Measurements from ENCODE around the gene PLPP6.
A peak's percentile ranks its signal among the peaks of the same experiment; 100 is the strongest.
"Not testable (repeated sequence)": the region's sequence is repeated elsewhere in the genome, so short reads cannot be mapped to it uniquely, and the experiment has no call there.

PLPP6 gene

GRCh38 chr9:4660665-4661064 is 1.4 kb upstream of the PLPP6 start:
- DNase-seq; intact Hi-C loops (cut with DNase I): not testable (repeated sequence)

DNA sequence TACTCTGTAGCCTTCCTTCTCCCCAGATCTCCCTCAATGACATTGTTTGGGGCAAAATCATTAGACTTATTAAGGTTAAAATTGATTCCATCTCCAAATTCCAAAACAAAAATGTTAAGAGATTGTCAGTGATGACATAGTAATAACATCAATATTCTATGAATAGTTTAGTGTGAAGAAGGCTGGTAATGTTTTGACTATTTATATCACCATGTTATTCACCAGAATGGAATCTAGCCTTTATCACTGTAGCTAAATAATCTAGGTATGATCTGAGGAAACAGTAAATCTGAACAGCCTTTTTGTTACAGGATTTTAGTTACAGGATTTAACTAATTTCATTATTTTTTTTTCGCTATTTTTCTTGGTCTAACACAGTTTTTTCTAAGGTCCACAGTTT is 929 bp upstream of the PLPP6 start:
- DNase-seq = no peak
- intact Hi-C loops (cut with DNase I) = no loop called here

- no peak for DNase-seq
- intact Hi-C loops (cut with DNase I) = loop anchor here (2.0 kb wide), 1 partner anchor 79 kb away; the partner anchor contains the start of gene AK3
Measured at GRCh38 chr9:4661611-4662010, 483 bp upstream of the PLPP6 start.

DNA sequence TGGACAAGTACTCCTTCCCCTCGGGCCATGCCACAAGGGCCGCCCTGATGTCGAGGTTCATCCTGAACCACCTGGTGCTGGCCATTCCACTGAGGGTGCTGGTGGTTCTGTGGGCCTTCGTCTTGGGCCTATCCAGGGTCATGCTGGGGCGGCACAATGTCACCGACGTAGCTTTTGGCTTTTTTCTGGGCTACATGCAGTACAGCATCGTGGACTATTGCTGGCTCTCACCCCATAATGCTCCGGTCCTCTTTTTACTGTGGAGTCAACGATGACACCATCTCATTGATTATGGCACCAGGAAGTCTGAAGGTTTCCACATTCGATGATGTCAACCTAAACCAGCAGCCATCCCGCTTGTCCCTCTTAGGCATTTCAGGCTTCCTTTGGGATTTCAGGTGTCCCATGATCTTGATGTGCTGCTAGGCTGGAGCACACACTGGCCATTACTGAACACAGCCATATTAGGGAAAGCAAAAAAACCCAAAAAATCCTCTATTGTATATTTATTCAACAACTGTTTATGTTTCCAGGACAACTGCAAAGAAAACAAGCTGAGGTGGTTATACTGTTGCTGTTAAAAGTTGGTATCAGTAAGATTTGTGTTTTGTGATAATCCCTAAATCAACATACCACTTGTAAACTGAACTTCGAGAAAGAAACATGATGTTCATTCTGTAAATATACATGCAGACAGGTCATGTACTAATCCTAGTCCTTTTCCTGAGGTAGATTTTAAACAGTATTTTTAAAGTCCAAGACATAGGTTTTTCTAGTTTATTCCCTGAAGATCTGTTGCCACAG is 1.1 kb downstream of the PLPP6 start:
- intact Hi-C loops (cut with DNase I) = loop anchor here (2.0 kb wide), 1 partner anchor 78 kb away; the partner anchor contains the start of gene AK3
- DNase-seq = peak in 3 of 42 donors; percentile 5 to 16 (median 10)

DNA sequence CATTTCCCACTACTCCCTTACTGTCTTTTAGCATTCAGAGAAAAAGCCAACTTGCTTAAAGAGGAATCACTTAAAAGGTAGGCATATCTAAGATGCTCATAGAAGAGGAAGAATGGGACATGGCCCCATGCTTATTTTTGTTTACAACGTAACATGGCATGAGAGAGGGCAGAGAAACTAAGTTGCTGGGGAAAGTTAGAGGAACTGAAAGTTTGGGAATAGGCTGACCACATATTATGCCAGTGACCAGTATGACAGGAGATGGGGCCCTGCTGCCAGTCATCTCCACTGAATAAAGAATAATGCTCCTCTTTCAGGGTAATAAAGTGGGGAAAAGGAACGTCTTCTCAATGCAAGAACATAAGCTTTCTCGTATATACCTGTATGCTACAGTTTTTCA is 1.9 kb downstream of the PLPP6 start:
- DNase-seq = no peak
- intact Hi-C loops (cut with DNase I) = loop anchor here (2.0 kb wide), 1 partner anchor 77 kb away; the partner anchor contains the start of gene AK3

DNA sequence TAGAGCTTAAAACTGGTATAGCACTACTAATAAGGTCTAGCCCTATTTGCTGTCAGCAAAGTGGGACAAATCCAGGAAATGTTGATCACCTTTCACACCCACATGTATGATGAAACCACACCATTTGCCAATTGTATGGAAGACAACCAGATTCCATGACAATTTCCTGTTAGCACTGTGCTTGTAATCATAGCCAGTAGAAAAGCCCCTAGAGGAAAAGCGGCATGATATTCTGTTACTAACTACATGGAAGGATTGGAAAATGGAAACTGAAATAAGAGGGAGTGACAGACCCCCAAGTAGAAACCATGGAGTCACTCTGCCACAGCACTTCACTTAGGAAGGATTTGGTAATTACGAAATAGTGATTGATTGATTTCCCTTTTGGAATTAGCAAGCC is 3.3 kb downstream of the PLPP6 start:
- intact Hi-C loops (cut with DNase I) = no loop called here

GRCh38 chr9:4666042-4666699 is 4.1 kb downstream of the PLPP6 start, which contains the start of gene SPATA6L:
SPATA6L (minus strand) TSS chr9:4666480; CDS start chr9:4666250, 230 bp downstream.
- intact Hi-C loops (cut with DNase I) = no loop called here
- DNase-seq = peak; percentile 56 to 92 (median 74)

More for the DNA sequence above, 3.3 kb downstream of the PLPP6 start:
- DNase-seq = peak in 1 of 42 donors; percentile 24

DNA sequence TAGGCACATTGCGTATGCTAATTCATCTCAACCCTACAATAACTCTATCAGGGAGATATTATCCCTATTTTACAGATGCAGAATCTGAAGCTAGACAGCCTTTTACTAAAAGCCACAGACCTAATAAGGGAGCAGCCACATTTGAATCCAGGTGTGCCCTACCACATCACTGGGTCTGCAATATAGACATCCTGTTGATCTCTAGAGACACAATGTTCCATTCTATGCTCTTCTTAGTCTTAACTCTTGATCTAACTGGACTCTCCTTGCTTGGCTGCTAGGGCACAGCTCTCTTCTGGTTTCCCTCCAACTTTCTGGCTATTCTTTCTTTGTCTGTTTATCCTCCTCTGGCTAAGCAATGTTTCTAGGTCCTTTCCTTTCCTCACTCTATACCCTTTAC is 5.6 kb downstream of the PLPP6 start:
- intact Hi-C loops (cut with DNase I) = no loop called here
- DNase-seq = no peak

DNA sequence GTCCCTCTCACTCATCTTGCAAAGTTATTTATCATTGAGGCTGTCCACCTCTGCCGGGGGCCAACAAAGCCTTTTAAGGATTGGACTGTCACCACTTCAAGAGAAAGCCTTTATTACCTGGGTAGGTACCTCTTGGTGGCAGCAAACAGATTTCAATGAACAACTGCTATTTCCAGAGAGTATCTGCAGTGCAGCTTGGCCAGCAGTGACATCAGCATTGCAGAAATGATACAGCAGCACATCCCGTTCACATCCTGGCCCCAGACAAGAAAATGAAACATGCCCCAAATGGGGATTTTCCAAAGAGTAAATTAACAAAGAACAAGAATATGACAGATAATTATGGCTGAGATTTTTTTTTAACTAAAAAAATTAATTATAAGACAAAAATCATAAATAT is 6.5 kb downstream of the PLPP6 start:
- DNase-seq = no peak
- intact Hi-C loops (cut with DNase I) = no loop called here

DNA sequence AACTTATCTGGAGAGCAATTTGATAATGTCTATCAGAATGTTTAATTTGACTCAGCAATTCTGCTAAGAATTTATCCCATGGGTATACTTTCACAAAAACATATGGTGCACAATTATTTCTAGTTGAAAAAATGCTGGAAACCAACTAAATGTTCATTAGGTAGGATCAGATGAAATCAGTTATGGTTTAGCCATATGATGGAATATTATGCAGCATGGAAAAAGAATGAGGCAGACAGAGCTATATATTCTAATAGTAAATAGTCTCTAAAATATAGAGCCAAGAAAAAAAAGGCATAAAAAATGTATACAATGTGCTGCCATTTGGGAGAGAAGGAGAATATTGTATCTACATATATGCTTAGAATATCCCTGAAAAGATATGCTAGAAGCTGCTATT is 7.8 kb downstream of the PLPP6 start:
- intact Hi-C loops (cut with DNase I) = no loop called here
- no peak for DNase-seq

DNA sequence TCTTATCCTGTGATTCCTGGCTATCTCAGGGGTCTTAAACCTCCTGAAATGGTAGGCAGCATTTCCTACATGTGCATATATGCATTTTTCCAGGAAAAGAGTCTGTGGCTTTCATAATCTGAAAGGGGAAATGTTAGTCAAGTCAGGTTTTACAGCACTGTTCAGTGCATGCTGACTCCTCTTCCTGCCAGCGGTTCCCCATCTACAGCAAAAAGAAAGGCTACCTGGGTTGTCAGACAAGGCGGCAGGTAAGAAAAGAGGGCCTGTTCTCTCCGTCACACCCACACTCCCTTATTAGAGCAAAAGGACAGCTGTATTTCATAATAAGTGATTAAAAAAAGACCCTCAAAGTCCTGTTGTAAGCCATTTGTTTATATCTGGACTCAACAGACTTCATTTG is 8.5 kb downstream of the PLPP6 start:
- intact Hi-C loops (cut with DNase I) = no loop called here
- no peak for DNase-seq

DNA sequence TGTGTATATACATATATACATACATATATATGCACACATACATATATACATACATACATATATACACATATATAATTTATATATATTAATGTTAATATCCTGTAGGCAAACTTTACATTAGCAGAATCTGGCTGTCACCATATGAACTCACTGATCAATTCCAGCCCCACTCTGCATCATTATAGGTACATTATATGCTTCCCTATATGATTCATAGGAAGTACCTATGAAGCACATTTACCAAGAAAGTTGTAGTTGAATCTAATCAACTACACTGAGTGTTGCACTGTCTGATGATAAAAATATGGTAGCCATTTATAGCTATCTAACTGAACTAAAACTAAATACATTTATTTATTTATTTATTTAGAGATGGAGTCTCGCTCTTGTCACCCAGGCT is 9.6 kb downstream of the PLPP6 start:
- intact Hi-C loops (cut with DNase I) = no loop called here
- no peak for DNase-seq

DNA sequence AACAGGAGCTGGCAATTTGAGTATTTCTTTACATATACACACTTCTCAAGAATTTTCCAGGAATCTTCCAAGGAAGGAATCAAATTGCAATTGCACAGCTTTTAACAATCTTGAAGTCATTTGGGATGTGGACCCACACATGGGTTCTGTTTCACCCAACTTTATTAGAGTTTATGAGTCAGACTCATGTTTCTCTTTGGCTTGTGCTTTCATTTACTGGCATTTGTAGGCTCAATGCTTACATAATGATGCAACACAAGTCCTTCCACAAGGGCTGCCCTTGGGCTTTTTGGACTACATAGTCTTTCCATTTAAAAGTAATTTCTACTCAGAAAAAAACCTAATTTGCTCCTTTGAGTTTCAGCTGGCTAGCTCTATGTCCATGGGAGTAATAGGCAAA is 12.7 kb downstream of the PLPP6 start:
- no peak for DNase-seq
- intact Hi-C loops (cut with DNase I) = loop anchor here (5.0 kb wide), 1 partner anchor 118 kb away; the partner anchor contains the start of gene RCL1

DNA sequence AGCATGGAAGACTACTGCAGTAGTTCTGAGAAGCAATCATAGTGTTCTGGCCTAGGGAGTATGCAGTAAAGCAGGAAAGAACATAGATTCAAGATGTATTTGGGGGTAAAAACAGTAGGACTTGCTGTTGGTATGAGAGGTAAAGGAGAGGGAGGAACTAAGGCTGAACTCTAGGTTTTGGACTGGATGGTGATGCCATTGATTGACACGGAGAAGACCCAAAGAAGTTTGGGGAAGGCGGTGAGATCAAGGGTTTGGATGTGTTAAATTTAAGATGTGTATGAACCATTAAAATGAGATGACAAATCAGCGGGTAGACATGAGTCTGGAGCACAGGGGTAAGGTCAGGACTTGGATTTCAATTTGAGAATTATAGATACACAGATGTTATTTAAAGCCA is 15.3 kb downstream of the PLPP6 start:
- no peak for DNase-seq
- intact Hi-C loops (cut with DNase I) = loop anchor here (5.0 kb wide), 1 partner anchor 115 kb away; the partner anchor contains the start of gene RCL1

GRCh38 chr9:4678679-4679267 is 16.7 kb downstream of the PLPP6 start:
- peak in 32 of 42 donors; percentile 7 to 71 (median 40) for DNase-seq
- intact Hi-C loops (cut with DNase I) = loop anchor here (5.0 kb wide), 1 partner anchor 114 kb away; the partner anchor contains the start of gene RCL1

GRCh38 chr9:4679268-4680172 is 17.4 kb downstream of the PLPP6 start, which contains the start of gene CDC37L1:
CDC37L1 (plus strand) TSS chr9:4679569; CDS start chr9:4679768, 199 bp downstream.
- intact Hi-C loops (cut with DNase I) = loop anchor here (5.0 kb wide), 1 partner anchor 113 kb away; the partner anchor contains the start of gene RCL1
- peak; percentile 94 to 100 (median 98) for DNase-seq

- DNase-seq = peak in 1 of 42 donors; percentile 29
- intact Hi-C loops (cut with DNase I) = no loop called here
Measured at GRCh38 chr9:4680173-4680525, 18.1 kb downstream of the PLPP6 start.

GRCh38 chr9:4680750-4681149 is 18.7 kb downstream of the PLPP6 start:
- intact Hi-C loops (cut with DNase I) = no loop called here
- no peak for DNase-seq

DNA sequence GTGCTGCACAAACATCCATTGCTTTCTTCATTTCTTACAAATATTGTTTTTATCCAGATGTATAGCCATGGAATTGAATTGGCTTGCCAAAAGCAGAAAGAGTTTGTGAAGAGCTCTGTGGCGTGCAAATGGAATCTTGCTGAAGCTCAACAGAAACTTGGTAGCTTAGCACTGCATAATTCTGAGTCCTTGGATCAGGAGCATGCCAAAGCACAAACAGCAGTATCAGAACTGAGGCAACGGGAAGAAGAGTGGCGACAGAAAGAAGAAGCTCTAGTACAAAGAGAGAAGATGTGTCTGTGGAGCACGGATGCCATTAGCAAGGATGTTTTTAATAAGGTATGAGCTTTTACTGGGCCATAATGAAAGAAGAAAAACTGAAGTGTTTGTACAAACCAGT is 22.7 kb downstream of the PLPP6 start:
- no peak for DNase-seq
- intact Hi-C loops (cut with DNase I) = no loop called here
